HepG2 (cell line): ENCODE data around the gene DOK5. TPM values are rescaled to one million over a fixed set of nuclear protein-coding genes. Genes with fewer than 3 reads are reported as not detected.

Source experiments
- ATAC-seq: fragments of 200-7000 bp; cut with Tn5 transposase; 3 replicates; pipeline ENCODE4 v1.9.1; 2020; ENCODE audit warnings: mild to moderate bottlenecking, moderate library complexity
- BruUV-seq: library from RNA; stranded (reverse); fragments of 400-500 nt; replicated peaks from 2 replicates; lab custom pipeline; 2021; lab: Mats Ljungman, UMichigan
- CTCF ChIA-PET: fragments of 300-600 bp; formaldehyde crosslinking; extraction: SDS; loops from one replicate; lab custom pipeline; 2021; ENCODE audit warnings: low total read pairs, inconsistent platforms, low intra/inter-chr PET ratio; lab: Yijun Ruan, JAX
- POLR2A ChIA-PET: fragments of 350-600 bp; sonication (Branson Sonifier 250); formaldehyde crosslinking; loops from one replicate; lab custom pipeline; 2020; ENCODE audit warnings: antibody characterized with exemption, inconsistent platforms; lab: Yijun Ruan, JAX
- DNase-seq: peaks from one replicate; pipeline ENCODE4 v3.0.0-alpha.2; 2015; ENCODE audit warnings: low spot score
- FAIRE-seq: peaks from 3 replicates; lab custom pipeline; 2011; peaks lifted over from hg19 to GRCh38; lab: Jason Lieb, UNC
- H2AFZ ChIP-seq: one replicate; pipeline ENCODE4 v1.6.1; 2011; ENCODE audit warnings: low read length, inconsistent platforms
- H3K27ac ChIP-seq: fragments of 300-600 bp; 3 replicates; pipeline ENCODE4 v1.8.0; 2011; ENCODE audit warnings: mixed run types, mild to moderate bottlenecking, mixed read lengths, low read length, inconsistent platforms; ENCODE audit not compliant: insufficient read depth; ENCODE audit errors: extremely low read length
- H3K27me3 ChIP-seq, 2 experiments: fragments of 200-600 bp in 1 of 2; 2 replicates in 1 of 2; 3 replicates in 1 of 2; pipeline versions ENCODE4 v1.6.0 to v1.8.0; 2011; ENCODE audit warnings: low read length in 2 of 2, mild to moderate bottlenecking in 2 of 2, moderate library complexity in 2 of 2, inconsistent platforms in 1 of 2; ENCODE audit not compliant: insufficient read depth in 2 of 2, control insufficient read depth in 1 of 2
- H3K36me3 ChIP-seq, 2 experiments: fragments of 200-600 bp in 1 of 2; replicated peaks in 1 of 2; 2 replicates in 1 of 2; 3 replicates in 1 of 2; pipeline versions ENCODE4 v1.5.1 to v1.8.0; 2011; ENCODE audit warnings: low read length in 2 of 2, inconsistent platforms in 1 of 2; ENCODE audit not compliant: insufficient read depth in 2 of 2, control insufficient read depth in 1 of 2
- H3K4me1 ChIP-seq: 2 replicates; pipeline ENCODE4 v1.5.1; 2012; ENCODE audit warnings: low read length, inconsistent platforms; ENCODE audit not compliant: insufficient read depth
- H3K4me2 ChIP-seq: 2 replicates; pipeline ENCODE4 v1.6.0; 2011; ENCODE audit warnings: low read depth, low read length, inconsistent platforms
- H3K4me3 ChIP-seq, 3 experiments: fragments of 200-600 bp in 1 of 3; sonication (generic), shearing (Covaris generic) in 1 of 3; replicated peaks in 1 of 3; 2 replicates each; pipeline ENCODE4 v1.5.1; 2011 to 2016; ENCODE audit warnings: low read length in 3 of 3, inconsistent platforms in 2 of 3, low read depth in 2 of 3, mild to moderate bottlenecking in 2 of 3, control low read depth in 1 of 3, mixed read lengths in 1 of 3; ENCODE audit not compliant: insufficient read depth in 1 of 3
- H3K79me2 ChIP-seq: one replicate; pipeline ENCODE4 v1.6.1; 2011; ENCODE audit warnings: low read length, inconsistent platforms; ENCODE audit not compliant: insufficient read depth
- H3K9ac ChIP-seq: 2 replicates; pipeline ENCODE4 v1.6.0; 2011; ENCODE audit warnings: mild to moderate bottlenecking, low read depth, low read length, inconsistent platforms; ENCODE audit not compliant: insufficient read depth
- H3K9me3 ChIP-seq: 2 replicates; pipeline ENCODE4 v1.5.1; 2012; ENCODE audit warnings: mild to moderate bottlenecking, low read length
- H4K20me1 ChIP-seq: 2 replicates; pipeline ENCODE4 v1.6.0; 2011; ENCODE audit warnings: inconsistent platforms, mild to moderate bottlenecking, low read length, moderate library complexity; ENCODE audit not compliant: insufficient read depth
- HNRNPLL ChIP-seq: fragments of 200-400 bp; formaldehyde crosslinking; IDR thresholded peaks from 2 replicates; pipeline ENCODE4 v1.6.1; 2017; ENCODE audit warnings: mild to moderate bottlenecking, low read depth, low read length; ENCODE audit not compliant: poor library complexity, severe bottlenecking
- NFAT5 ChIP-seq: sonication (generic); formaldehyde crosslinking; IDR thresholded peaks from 2 replicates; pipeline ENCODE4 v1.4.0; 2020; ENCODE audit warnings: missing genetic modification reagents
- NFE2L1 ChIP-seq: sonication (generic); formaldehyde crosslinking; IDR thresholded peaks from 2 replicates; pipeline ENCODE4 v1.4.0; 2020; ENCODE audit warnings: missing genetic modification reagents, mild to moderate bottlenecking, borderline replicate concordance
- SMARCC2 ChIP-seq: fragments of 450-650 bp; IDR thresholded peaks from 2 replicates; pipeline ENCODE4 v1.6.1; 2017; ENCODE audit warnings: antibody characterized with exemption, mild to moderate bottlenecking
- TFE3 ChIP-seq: IDR thresholded peaks from 2 replicates; pipeline ENCODE4 v1.6.1; 2016
- ZBTB21 ChIP-seq: sonication (generic); formaldehyde crosslinking; IDR thresholded peaks from 2 replicates; pipeline ENCODE4 v1.4.0; 2020; ENCODE audit warnings: missing genetic modification reagents
- ZBTB38 ChIP-seq: sonication (generic); formaldehyde crosslinking; IDR thresholded peaks from 2 replicates; pipeline ENCODE4 v1.5.1; 2020; ENCODE audit warnings: mild to moderate bottlenecking, missing genetic modification reagents
- ZFP36L1 ChIP-seq: sonication (generic); formaldehyde crosslinking; IDR thresholded peaks from 2 replicates; pipeline ENCODE4 v1.8.0; 2022; ENCODE audit warnings: mild to moderate bottlenecking, missing genetic modification reagents, moderate library complexity
- ZNF282 ChIP-seq: fragments of 450-650 bp; IDR thresholded peaks from 2 replicates; pipeline ENCODE4 v1.6.1; 2018; ENCODE audit not compliant: partially characterized antibody
- ZNF572 ChIP-seq: sonication (generic); formaldehyde crosslinking; IDR thresholded peaks from 2 replicates; pipeline ENCODE4 v1.5.1; 2020; ENCODE audit warnings: mild to moderate bottlenecking, missing genetic modification reagents
- WGBS: methylation state at CpG from one replicate; pipeline ENCODE4 v1.1.6; 2017; ENCODE audit warnings: low lambda C conversion rate; 5-methylcytosine and 5-hydroxymethylcytosine counted together
- in situ Hi-C: cut with HindIII; loops from 2 replicates; pipeline ENCODE4 v1.10.0; 2017; ENCODE audit warnings: low pct_unique_long_range_greater_than_20kb; ENCODE audit not compliant: extremely low pct_ligation_motif_present
- intact Hi-C: fragments of 100-400 bp; cut with micrococcal nuclease; formaldehyde crosslinking; loops from one replicate; pipeline ENCODE4 v1.10.0; 2022; ENCODE audit not compliant: unreplicated experiment
- polyA plus RNA-seq, 8 experiments: library from polyadenylated mRNA; depleted of rRNA in 3 of 8; stranded (reverse) in 7 of 8; unstranded in 1 of 8; fragments of >200 nt; fragmentation: Illumina TruSeq in 4 of 8; extraction: Trizol in 4 of 8; gene quantifications; 2 replicates each; pipeline versions ENCODE4 v1.2.1 to v1.2.3, GENCODE V29; 2011 to 2016; ENCODE audit warnings: low read depth in 4 of 8, missing spikeins in 1 of 8, mixed read lengths in 1 of 8; ENCODE audit not compliant: insufficient read depth in 1 of 8
- total RNA-seq, 5 experiments: library from RNA; depleted of rRNA; stranded (reverse); fragments of >200 nt; fragmentation: Illumina TruSeq; extraction: Trizol; gene quantifications; 2 replicates each; pipeline ENCODE4 v1.2.3, GENCODE V29; 2016; ENCODE audit warnings: low read depth in 1 of 5

DOK5 gene
- total and polyA plus RNA-seq, 2 of the 13 experiments (the other 11 are each of a cell fraction or from before 2014, with no cell fraction given) = not detected

- Histone ChIP-seq H3K4me2 (no peak overlapping the region), H2AFZ (no peak overlapping the region), H3K27me3 (no peaks in the 10 kb centered on the region), H3K9me3 (no peaks in the 10 kb centered on the region), H3K4me3 (no peak overlapping the region), H4K20me1 (no peaks in the 10 kb centered on the region), H3K27ac (no peak overlapping the region), H3K36me3 (no peaks in the 10 kb centered on the region), H3K4me1 (no peaks in the 10 kb centered on the region), H3K79me2 (no peaks in the 10 kb centered on the region), H3K9ac (no peak overlapping the region)
- DNase-seq (no peak), FAIRE-seq (no peak), ATAC-seq (no peak)
- CTCF ChIA-PET = no interaction called here
- WGBS = 2% methylated on average over 2 of the region's 2 CpGs
- TF ChIP-seq ZBTB38 (no peak), SMARCC2 (no peak), ZBTB21 (no peak), TFE3 (CRISPR knock-in tag) (no peak), ZFP36L1 (no peak), HNRNPLL (no peak), NFAT5 (CRISPR knock-in tag) (no peak), ZNF572 (no peak), ZNF282 (no peak), NFE2L1 (CRISPR knock-in tag) (no peak)
- no TSS peak for BruUV-seq
- intact Hi-C loops = no loop called here
- POLR2A ChIA-PET = no interaction called here
- in situ Hi-C loops = no loop called here
Measured at GRCh38 chr20:54570561-54570960, 95.2 kb downstream of the DOK5 start.
